Esophagus muscularis mucosa (tissue), 3 donors: ENCODE results near the gene CTNNA2.

Experiments
- CTCF ChIP-seq, 3 experiments: fragments of 200-600 bp in 2 of 3; fragments of 450-650 bp in 1 of 3; sonication (generic) in 2 of 3; IDR thresholded peaks; one replicate each; pipeline ENCODE4 v1.5.1; 2017 to 2019; ENCODE audit warnings: antibody characterized with exemption in 3 of 3, mild to moderate bottlenecking in 2 of 3, moderate library complexity in 1 of 3
- POLR2A ChIP-seq: fragments of 450-650 bp; IDR thresholded peaks from one replicate; pipeline ENCODE4 v1.6.1; 2017; ENCODE audit warnings: antibody characterized with exemption, moderate library complexity, mild to moderate bottlenecking, low read depth
- POLR2AphosphoS5 ChIP-seq, 2 donors: sonication (generic); formaldehyde crosslinking; IDR thresholded peaks; one replicate each; pipeline ENCODE4 v1.6.1; 2017; ENCODE audit warnings: antibody characterized with exemption in 2 of 2

DNA sequence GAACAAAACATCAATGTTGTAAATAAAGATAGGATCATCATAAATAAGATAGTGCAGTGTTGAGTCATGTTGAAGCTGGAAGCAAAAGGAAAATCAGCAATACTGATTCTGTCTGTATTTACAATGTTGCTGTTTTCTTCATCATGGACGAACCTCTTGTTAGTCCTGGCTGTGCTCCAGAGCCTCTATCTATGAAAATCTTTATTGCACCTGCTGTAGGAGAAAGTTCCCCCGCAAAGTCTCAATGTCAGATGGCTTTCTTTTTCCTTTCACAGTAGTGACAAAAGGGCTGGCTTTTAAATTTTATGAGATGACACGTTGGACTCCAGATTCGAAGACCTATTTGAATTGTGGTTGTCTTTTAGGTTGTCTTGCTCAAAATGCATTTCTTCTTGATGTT is 890.2 kb downstream of the CTNNA2 start:
- TF ChIP-seq CTCF (IDR thresholded peaks at IDR 0.05) = no peak
- TF ChIP-seq POLR2A = no peak
- no peak for TF ChIP-seq POLR2AphosphoS5 (IDR thresholded peaks at IDR 0.05)
